K562 (cell line): ENCODE measurements around the gene TWSG1. TPM values are rescaled to one million over a fixed set of nuclear protein-coding genes. Genes with fewer than 3 reads are reported as not detected.

Source experiments
- MAX ChIP-seq: sonication (generic); formaldehyde crosslinking; IDR thresholded peaks from 2 replicates; pipeline ENCODE4 v1.9.0; 2022; ENCODE audit warnings: mild to moderate bottlenecking, missing genetic modification reagents
- MGA ChIP-seq: fragments of 450-650 bp; IDR thresholded peaks from 2 replicates; pipeline ENCODE4 v1.6.1; 2016; ENCODE audit warnings: mild to moderate bottlenecking, moderate library complexity
- NONO ChIP-seq, 2 experiments: fragments of 200-400 bp in 1 of 2; fragments of 450-650 bp in 1 of 2; formaldehyde crosslinking in 1 of 2; IDR thresholded peaks; 2 replicates each; pipeline ENCODE4 v1.6.1; 2017; ENCODE audit warnings: low read depth in 2 of 2, mild to moderate bottlenecking in 2 of 2, moderate library complexity in 2 of 2, low read length in 1 of 2
- PHB2 ChIP-seq: fragments of 450-650 bp; IDR thresholded peaks from 2 replicates; pipeline ENCODE4 v1.6.1; 2017; ENCODE audit warnings: low read depth
- SRSF7 ChIP-seq: fragments of 200-400 bp; formaldehyde crosslinking; optimal IDR thresholded peaks from 2 replicates; pipeline ENCODE3; 2017; ENCODE audit warnings: mild to moderate bottlenecking, low read depth, low read length
- TAL1 ChIP-seq: fragments of 450-650 bp; IDR thresholded peaks from 2 replicates; pipeline ENCODE4 v1.6.1; 2016; ENCODE audit warnings: mild to moderate bottlenecking
- ZEB2 ChIP-seq: fragments of 450-650 bp; IDR thresholded peaks from 2 replicates; pipeline ENCODE4 v1.6.1; 2016
- ZNF318 ChIP-seq, 2 experiments: fragments of 450-650 bp; IDR thresholded peaks; 2 replicates each; pipeline ENCODE4 v1.6.1; 2016; ENCODE audit warnings: mild to moderate bottlenecking in 2 of 2, borderline replicate concordance in 1 of 2, low read depth in 1 of 2, moderate library complexity in 1 of 2
- polyA plus RNA-seq, 8 experiments: library from polyadenylated mRNA; depleted of rRNA in 4 of 8; stranded (reverse) in 5 of 8; unstranded in 3 of 8; fragments of >200 nt; fragmentation: Nextera tagmentation in 2 of 8; fragmentation: Illumina TruSeq in 1 of 8; extraction: Ambion mirVana in 2 of 8; extraction: Trizol in 1 of 8; gene quantifications; 2 replicates each; pipeline versions ENCODE4 v1.2.1 to v1.2.3, GENCODE V29; 2011 to 2014; ENCODE audit warnings: inconsistent platforms in 1 of 8, missing spikeins in 1 of 8
- total RNA-seq, 7 experiments: library from RNA; depleted of rRNA in 6 of 7; stranded (reverse); fragments of >200 nt in 6 of 7; fragmentation: Illumina TruSeq in 2 of 7; extraction: Trizol in 2 of 7; gene quantifications; 2 replicates each; pipeline versions ENCODE4 v1.2.1 to v1.2.3, GENCODE V29; 2011 to 2021; ENCODE audit warnings: low replicate concordance in 1 of 7

The TWSG1 gene
- total and polyA plus RNA-seq, 9 of the 15 experiments (the other 6 are each of a cell fraction or from before 2014, with no cell fraction given), result 10.4 to 37.2 (median 25.1) TPM

- TF ChIP-seq MGA (no peak), MAX (CRISPR knock-in tag) (peak; percentile 58; the same call in 1 of the 2 replicates), TAL1 (no peak), ZEB2 (no peak), ZNF318 (IDR thresholded peaks at IDR 0.05; ENCODE audit: borderline replicate concordance in 1 of 2, low read depth in 1 of 2) (no peak), PHB2 (no peak), SRSF7 (no peak), NONO (IDR thresholded peaks at IDR 0.05; ENCODE audit: low read depth in 2 of 2, low read length in 1 of 2) (no peak)
Measured at GRCh38 chr18:9446839-9447238, 112.3 kb downstream of the TWSG1 start (continued).
